Prostate gland (tissue), 2 donors: ENCODE results near the gene CARD19.

Source experiments
- CTCF ChIP-seq, 4 experiments: fragments of 200-600 bp in 2 of 4; fragments of 450-650 bp in 2 of 4; sonication (generic) in 2 of 4; IDR thresholded peaks; 1 replicate in 3 of 4; 2 replicates in 1 of 4; pipeline ENCODE4 v1.5.1; 2016 to 2019; ENCODE audit warnings: antibody characterized with exemption in 4 of 4, mild to moderate bottlenecking in 2 of 4, moderate library complexity in 2 of 4
- POLR2A ChIP-seq: fragments of 450-650 bp; IDR thresholded peaks from one replicate; pipeline ENCODE4 v1.6.1; 2016; ENCODE audit warnings: antibody characterized with exemption, mild to moderate bottlenecking

- TF ChIP-seq CTCF (IDR thresholded peaks at IDR 0.05) (no peak), POLR2A (no peak)
These were observed 33.3 kb downstream of the CARD19 start for GRCh38 chr9:93129286-93129685.
